NCI-H748 (cell line): ENCODE measurements around the gene COPS3.

Experiments used
- DNase-seq: peaks from one replicate; lab custom pipeline; 2025; ENCODE audit not compliant: unreplicated experiment; lab: John Stamatoyannopoulos, UW

COPS3 gene

DNA sequence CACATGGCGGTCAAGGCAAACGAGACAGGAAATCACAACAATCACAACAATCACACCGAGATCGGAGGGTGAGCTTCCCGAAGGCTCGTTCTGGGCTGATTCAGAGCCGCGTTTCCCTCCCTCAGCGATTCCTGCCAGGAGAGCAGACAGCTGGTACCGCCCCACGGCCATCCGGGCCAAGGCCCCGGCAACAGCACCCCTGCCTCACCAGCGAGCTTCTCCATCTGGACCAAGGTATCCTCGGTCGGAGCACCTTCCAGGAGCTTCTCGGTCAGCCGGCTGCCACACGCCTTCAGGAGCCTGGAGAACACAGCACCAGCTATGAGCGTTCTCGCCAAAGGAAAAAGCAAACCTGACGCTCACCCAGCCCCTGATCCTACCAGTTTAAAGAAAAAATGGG is 59.7 kb downstream of the COPS3 start:
- no peak for DNase-seq

DNA sequence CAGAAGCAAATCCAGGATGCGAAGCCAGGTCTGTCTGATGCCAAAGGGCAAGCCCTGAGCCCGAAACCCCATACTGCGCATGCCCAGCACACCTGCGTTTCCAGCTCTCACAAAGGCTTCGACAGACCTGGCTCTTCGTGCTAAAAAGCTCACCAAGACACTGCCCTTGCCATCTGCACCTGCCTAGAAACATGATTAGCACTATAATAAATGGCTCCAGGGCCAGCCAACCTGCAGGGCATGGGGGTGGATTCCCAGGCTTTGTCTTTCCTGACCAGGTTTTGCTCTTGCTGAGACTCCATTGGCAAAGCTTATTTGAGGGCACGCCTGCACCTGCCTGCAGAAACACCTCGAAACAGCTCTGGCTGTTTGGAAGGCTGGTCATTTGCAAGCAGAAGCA is 60.5 kb downstream of the COPS3 start:
- DNase-seq: no peak

GRCh38 chr17:17217995-17218394 is 63.1 kb downstream of the COPS3 start:
- DNase-seq: no peak

- DNase-seq: no peak
These were observed 64.3 kb downstream of the COPS3 start for GRCh38 chr17:17216776-17217175.

DNA sequence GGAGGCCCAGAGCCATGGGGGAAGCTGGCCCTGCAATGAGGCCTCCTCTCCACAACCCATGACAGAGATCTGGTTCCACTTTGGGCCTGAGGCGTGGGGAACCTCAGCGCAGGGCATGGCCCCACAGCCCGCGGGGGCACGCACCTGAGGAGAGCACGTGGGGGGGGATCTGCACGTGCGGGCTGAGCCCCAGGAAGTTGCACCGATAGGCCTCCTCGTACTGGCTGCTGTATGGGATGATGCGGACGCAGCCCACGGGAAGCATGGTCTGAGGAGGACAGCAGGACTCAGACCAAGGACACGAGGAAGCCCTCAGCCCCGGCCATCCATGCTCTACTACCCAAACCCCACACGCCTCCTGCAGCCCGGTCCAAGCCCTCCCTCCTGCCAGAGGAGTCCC is 64.8 kb downstream of the COPS3 start:
- no peak for DNase-seq

- DNase-seq: no peak
These were observed 65.5 kb downstream of the COPS3 start for GRCh38 chr17:17215575-17215974.

GRCh38 chr17:17214646-17215436 is 66.2 kb downstream of the COPS3 start:
- no peak for DNase-seq

DNA sequence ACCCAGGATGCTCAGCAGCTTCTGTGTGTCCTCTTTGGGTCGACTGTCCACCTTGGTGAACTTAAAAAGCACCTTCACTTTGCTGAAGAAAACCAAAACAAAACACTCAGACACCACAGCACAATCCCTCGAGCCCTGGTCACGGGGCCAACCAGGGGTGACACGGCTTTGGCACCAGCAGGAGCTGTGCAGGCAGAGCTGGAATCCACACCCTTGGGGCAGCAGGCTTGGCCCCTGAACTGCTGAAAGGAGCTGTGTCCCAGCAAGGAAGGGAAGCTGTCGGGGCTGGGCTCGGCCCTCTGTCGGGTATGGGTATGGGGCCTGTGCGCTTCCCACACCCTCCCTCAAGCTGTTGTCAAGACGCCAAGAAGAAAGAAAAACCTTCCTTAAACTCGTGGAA is 67.3 kb downstream of the COPS3 start:
- no peak for DNase-seq

- DNase-seq: no peak
These were observed 73.0 kb downstream of the COPS3 start for GRCh38 chr17:17207998-17208397.

DNA sequence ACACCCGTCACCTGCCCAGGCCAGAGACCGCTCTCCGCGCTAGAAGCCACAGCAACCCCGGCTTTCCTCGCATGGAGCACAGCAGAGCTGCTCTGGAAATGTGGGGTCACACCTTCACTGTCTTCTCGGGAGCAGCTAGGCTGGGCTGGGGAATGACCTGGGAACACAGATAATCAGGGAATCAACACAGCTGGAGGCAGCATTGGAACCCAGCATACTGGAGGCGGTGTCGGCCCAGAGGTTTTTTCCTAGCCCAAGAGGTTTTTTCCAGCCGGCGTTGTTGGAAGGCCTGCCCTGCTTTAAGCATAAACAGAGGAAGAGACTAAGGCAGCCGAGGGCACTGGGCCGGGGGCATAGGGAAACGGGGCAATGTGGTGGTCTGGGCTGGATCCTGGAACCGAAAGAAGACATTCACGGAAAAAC is 74.1 kb downstream of the COPS3 start:
- no peak for DNase-seq

DNA sequence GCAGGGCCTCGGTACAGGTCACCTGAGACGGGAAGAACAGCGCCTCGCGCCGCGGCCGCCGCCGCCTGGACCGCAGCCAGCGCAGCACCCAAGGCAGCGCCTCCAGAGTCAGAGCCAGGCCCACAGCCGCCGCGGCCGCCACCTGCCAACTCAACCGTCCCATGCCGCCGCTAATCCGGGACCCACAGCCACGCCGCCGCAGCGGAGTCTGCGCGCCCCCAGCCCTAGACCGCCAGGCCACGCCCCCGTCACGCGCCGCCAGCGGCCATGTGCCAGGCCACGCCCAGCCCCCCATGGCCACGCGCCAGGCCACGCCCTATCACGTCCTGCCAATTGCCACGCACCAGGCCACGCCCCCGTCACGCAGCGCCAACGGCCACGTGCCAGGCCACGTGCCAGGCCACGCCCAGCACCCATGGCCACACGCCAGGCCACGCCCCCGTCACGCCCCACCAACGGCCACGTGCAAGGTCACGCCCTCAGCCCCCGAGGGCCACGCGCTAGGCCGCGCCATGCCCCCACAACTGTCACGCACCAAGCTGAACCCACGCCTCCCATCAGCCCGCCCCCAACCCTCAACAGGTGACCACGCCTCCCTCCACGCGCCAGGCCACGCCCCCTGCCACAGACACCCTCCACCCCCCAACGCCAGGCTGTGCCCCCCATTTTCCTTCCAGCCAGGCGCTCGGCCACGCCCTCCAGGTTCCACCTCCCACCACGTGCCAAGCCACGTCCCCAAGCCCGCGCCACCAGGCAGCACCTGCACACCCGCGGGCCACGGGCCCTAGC is 74.7 kb downstream of the COPS3 start, which contains the start of gene PLD6:
TSS of gene PLD6 (minus strand) at position 210 of the 789 bp plus-strand sequence. CDS start at position 163, 47 bp downstream.
- peak; percentile 85 for DNase-seq

DNA sequence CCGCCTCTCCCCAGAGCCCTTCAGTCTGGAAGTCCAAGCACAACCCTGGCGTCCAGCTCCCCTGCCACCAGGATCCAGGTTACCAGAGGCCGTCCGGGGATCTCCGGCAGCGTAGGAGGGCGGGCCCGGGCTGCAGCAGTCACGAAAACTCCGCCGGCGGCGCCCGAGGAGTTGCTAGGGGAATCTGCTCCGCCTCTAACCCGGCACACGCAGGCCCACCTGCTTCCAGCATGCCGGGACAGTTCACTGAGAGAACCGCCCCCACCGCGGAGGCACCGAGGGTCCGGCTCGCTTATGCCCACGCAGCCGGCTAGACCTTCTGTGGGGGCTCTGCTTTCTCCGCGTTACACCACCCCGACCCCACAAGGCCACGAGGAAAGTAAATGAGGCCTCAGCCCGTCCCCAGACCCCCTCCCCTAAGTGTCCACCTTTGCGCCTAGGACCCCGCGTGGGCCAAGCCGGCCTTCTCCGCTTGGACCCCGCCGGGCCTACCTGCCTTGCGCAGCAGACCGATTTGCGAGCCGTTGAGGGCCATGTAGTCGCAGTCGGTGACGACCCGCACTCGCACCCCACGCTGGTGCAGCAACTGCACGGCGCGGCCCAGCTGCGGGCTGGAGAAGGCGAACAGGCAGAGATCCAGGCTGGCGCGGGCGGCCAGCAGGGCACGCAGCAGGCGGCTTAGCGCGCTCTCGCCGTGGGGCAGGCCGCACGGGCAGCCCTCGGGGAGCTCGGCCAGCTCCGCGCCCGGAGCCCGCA is 75.5 kb downstream of the COPS3 start:
- peak; percentile 71 for DNase-seq

DNA sequence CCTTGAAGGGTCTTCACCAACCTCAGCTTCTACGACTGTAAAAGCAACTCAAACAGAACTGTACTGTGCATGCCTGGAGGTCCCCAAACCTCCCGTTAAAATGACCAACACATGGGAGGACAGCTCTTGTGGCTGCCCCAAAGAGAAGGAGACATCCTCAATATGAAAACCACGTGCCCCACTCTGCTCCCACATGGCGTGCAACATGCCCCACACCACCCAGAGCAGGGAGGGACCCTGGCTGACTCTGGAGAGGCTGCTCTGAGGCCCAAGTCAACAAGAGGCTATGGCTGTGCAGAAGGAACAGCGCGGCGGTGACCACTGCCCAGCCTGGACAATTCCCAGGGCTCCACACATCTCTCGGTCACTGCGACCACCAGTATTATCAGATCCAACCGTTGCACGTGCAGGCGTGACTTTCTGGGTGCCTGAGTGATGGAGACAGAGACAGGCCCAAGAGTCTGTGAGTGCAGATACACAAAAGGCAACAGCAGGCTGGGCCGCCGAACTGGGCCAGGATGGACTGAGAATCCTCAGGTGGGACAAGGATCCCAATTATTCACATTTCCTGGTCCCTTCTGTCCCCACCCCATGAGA is 76.3 kb downstream of the COPS3 start:
- DNase-seq: no peak

DNA sequence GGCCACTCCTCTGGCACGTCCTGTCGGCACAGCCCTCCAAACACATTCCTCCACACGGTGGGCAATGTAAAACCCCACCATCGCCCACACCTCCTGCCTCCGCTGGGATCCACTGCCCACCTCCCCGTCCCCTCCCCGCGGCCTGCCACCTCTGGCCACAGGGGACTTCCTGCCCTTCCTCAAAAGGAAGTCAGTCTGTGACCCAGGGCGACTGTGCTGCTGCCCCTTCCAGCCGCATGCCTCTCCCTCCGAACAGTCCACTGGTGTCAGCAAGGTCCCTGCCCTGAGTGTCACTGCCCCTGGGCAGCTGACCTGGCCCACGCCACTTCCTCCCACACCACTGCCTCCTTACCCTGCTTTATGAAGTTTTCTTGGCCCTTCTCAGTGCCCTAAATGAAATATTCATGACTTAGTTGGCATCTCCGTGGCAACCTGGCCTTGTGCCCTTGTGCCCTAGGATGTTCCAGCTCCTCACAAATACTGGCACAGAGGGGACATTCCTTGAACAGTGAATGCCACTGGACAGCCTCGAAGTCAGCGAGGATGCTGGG is 76.9 kb downstream of the COPS3 start:
- no peak for DNase-seq

- no peak for DNase-seq
These were observed 77.8 kb downstream of the COPS3 start for GRCh38 chr17:17203173-17203730.

DNA sequence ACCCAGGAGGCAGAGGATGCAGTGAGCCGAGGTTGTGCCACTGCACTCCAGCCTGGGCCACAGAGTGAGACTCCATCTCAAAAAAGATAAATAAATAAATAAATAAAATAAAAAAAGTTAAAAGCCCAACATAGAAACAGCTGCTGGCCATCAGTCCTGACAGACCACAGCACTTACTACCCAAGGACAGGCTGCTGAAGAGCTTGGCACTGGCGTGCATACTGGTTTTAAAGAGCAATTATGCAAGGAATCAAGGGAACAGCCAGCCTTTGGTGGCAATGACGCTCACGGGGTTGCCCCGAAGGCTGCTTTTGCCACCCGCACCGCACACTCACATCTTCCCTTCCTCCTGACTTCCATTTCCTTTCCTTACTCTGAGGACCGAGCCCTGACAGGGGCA is 79.1 kb downstream of the COPS3 start:
- DNase-seq: no peak

DNA sequence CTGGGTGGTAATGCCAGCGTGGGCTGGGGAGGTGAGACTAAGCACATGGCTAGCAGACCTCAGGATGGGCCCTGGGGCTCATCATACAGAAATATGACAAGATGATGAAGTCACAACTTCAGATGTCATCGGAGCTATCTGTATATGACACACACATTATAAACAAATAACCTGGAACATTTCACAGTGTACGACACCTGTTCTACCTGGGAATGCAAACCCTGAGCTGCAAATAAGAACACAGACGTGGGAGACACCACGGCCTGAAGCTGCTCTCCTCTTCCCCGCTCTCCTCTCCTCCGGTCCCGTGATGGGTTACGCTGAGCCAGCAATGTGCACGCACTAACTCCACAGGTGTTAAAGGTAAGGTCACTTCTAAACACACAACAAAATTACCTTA is 79.8 kb downstream of the COPS3 start:
- no peak for DNase-seq

DNA sequence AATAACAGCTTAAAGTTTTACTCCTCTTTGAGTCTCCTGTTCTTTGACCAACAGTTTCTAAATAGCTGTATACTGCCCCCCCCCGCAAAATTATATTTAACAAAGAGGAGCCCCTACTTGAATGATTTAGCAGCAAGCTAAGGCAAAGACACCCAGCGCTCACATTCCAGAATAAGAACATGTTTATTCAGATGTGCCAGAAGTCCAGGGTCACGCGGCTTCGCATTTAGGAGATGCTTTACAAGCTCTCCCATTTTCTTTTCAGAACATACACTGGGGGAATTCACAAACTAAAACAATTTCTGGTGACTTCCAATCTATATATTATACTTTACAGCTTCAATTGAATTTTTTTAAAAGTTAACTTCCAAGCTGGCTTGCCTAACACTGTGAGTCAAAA is 80.2 kb downstream of the COPS3 start:
- no peak for DNase-seq

DNA sequence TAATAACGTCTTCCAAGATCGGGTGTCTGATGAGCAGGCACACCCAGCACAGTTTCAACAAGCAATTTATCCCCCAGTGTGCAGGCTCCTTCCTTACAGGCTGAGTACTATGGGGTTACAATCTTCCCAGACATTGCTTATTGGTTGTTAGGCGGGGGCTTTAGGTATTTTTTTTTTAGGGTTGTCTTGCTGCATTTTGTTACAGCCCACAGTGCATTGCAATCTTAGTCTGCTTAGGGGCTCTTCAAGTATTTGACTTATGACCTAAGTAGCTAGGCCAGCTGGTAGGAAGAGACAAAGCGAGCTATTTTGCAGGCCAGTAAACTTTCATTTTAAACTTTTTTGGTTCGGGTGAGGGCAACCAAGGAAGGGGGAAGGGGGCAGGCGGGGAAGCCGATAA is 80.7 kb downstream of the COPS3 start:
- no peak for DNase-seq

- DNase-seq: no peak
These were observed 82.8 kb downstream of the COPS3 start for GRCh38 chr17:17198281-17198680.

GRCh38 chr17:17196776-17197175 is 84.3 kb downstream of the COPS3 start:
- DNase-seq: no peak
